Right atrium auricular region (tissue), 2 donors: Measurements from ENCODE around the gene PHGDH. TPM values are rescaled to one million over a fixed set of nuclear protein-coding genes. Genes with fewer than 3 reads are reported as not detected.
A peak's percentile ranks its signal among the peaks of the same experiment; 100 is the strongest.

Source experiments
- DNase-seq: peaks from one replicate; pipeline ENCODE4 v3.0.0-alpha.2; 2019; ENCODE audit warnings: low spot score
- H3K27ac ChIP-seq, 2 donors: fragments of 200-600 bp; sonication (generic); 1 replicate in 1 of 2; 2 replicates in 1 of 2; pipeline ENCODE4 v1.5.1; 2016 to 2019
- H3K27me3 ChIP-seq, 2 donors: fragments of 200-600 bp; sonication (generic); one replicate each; pipeline versions ENCODE4 v1.5.1 to v1.6.0; 2017 to 2019
- H3K36me3 ChIP-seq: fragments of 200-600 bp; sonication (generic); one replicate; pipeline ENCODE4 v1.5.1; 2016
- H3K4me1 ChIP-seq, 2 donors: fragments of 200-600 bp; sonication (generic); one replicate each; pipeline versions ENCODE4 v1.5.1 to v1.6.0; 2017 to 2019
- H3K4me3 ChIP-seq, 2 donors: fragments of 200-600 bp; sonication (generic); 1 replicate in 1 of 2; 2 replicates in 1 of 2; pipeline ENCODE4 v1.5.1; 2017 to 2019; ENCODE audit warnings: mild to moderate bottlenecking in 1 of 2, moderate library complexity in 1 of 2
- H3K9me3 ChIP-seq, 2 donors: fragments of 200-600 bp; sonication (generic); one replicate each; pipeline ENCODE4 v1.5.1; 2019
- total RNA-seq, 2 donors: library from RNA; depleted of rRNA; stranded (reverse); fragments of >200 nt; gene quantifications; one replicate each; pipeline ENCODE4 v1.1.0, GENCODE V29; 2016
- TF ChIP-seq, protein P1 (sequence below), 2 donors: fragments of 200-600 bp; sonication (generic); IDR thresholded peaks; one replicate each; pipeline ENCODE4 v1.5.1; 2019; ENCODE audit warnings: antibody characterized with exemption in 2 of 2

PHGDH gene
- total RNA-seq, 2 donors from 2014 or later = 23.5 to 29.4 TPM

DNA sequence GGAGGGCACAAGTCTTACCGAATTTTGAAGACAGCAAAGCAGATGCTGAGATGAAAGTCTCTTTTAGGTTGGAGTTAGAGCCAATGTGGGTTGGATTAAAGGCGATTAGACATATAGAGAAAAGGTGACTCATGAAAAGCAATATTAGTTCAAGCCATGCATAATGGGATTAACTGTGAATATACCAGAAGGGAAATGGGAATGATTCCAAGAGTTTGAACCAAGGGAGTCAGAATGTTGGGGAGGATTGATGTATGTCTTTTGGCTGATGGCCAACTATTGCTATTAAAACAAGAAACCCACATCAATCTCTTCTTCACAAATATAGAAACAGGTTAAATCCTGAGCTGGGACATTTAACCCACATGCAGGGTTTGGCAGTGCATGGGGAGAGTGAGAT, 55.8 kb downstream of the PHGDH start:
- no peaks in the 10 kb centered on the region for H3K27me3 ChIP-seq
- peaks cover 0 to 26% of the 10 kb centered on the region in 2 donors for H3K4me1 ChIP-seq
- H3K9me3 ChIP-seq = peaks cover 0 to 3% of the 10 kb centered on the region in 2 donors
- no peak overlapping the region for H3K4me3 ChIP-seq
- DNase-seq = no peak
- H3K36me3 ChIP-seq = no peaks in the 10 kb centered on the region
- TF ChIP-seq, protein P1, sequence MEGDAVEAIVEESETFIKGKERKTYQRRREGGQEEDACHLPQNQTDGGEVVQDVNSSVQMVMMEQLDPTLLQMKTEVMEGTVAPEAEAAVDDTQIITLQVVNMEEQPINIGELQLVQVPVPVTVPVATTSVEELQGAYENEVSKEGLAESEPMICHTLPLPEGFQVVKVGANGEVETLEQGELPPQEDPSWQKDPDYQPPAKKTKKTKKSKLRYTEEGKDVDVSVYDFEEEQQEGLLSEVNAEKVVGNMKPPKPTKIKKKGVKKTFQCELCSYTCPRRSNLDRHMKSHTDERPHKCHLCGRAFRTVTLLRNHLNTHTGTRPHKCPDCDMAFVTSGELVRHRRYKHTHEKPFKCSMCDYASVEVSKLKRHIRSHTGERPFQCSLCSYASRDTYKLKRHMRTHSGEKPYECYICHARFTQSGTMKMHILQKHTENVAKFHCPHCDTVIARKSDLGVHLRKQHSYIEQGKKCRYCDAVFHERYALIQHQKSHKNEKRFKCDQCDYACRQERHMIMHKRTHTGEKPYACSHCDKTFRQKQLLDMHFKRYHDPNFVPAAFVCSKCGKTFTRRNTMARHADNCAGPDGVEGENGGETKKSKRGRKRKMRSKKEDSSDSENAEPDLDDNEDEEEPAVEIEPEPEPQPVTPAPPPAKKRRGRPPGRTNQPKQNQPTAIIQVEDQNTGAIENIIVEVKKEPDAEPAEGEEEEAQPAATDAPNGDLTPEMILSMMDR (IDR thresholded peaks at IDR 0.05) = no peak
- H3K27ac ChIP-seq = peak overlapping the region in 1 of 2 donors; percentile 73

DNA sequence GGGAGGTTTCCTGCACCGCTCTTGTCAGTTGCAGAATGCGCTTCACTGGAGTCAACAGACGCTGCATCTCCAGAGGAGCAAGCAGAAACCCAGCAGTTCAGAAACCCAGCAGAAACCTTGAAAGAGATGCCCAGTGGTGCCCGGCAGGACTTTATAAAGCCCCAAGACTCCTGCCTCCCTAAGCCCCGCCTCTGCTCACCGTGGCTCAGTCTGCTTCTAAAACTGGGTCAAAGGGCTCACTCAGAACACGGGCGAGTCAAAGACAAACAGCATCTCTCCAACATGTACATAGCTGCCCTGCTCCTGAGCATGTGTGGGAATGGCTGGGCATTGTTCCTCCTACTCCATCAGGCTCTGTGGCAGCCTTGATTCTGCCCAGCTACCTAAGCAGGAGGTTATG, 57.0 kb downstream of the PHGDH start, which contains the start of gene HMGCS2:
TSS of gene HMGCS2 (minus strand) at position 128 of the 400 bp plus-strand sequence. CDS start at position 67, 61 bp downstream.
- H3K27me3 ChIP-seq = no peaks in the 10 kb centered on the region
- peak within 1 kb of the TSS in 1 of 2 donors; percentile 21 for H3K4me3 ChIP-seq
- peaks cover 0 to 39% of the 10 kb centered on the region in 2 donors for H3K4me1 ChIP-seq
- TF ChIP-seq, protein P1 (IDR thresholded peaks at IDR 0.05) = no peak
- peaks cover 0 to 3% of the 10 kb centered on the region in 2 donors for H3K9me3 ChIP-seq
- no peaks in the 10 kb centered on the region for H3K36me3 ChIP-seq
- no peak for DNase-seq
- H3K27ac ChIP-seq = peak within 1 kb of the TSS in 1 of 2 donors; percentile 38

DNA sequence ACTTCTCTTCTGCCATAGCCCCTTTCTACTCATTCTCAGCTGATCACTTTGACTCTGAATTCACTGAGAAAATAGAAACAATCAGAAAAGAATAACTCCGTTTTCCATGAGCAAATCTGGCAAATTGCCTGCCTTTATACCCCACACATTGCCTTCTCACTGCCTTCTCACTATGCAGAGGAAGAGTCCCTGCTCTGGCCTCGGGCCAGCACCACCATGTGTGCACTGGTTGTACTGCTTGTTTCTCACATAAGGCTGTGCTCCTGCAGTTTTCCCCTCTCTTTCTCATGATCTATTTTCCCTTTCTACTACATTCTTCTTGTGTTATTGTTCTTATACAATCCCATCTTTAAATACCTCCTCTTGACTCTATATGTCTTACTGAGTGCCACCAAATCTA, 59.3 kb downstream of the PHGDH start:
- DNase-seq = no peak
- no peaks in the 10 kb centered on the region for H3K36me3 ChIP-seq
- TF ChIP-seq, protein P1 (IDR thresholded peaks at IDR 0.05) = no peak
- H3K4me1 ChIP-seq = peaks cover 0 to 39% of the 10 kb centered on the region in 2 donors
- no peaks in the 10 kb centered on the region for H3K9me3 ChIP-seq
- no peak overlapping the region for H3K27ac ChIP-seq
- H3K4me3 ChIP-seq = no peak overlapping the region
- H3K27me3 ChIP-seq = no peaks in the 10 kb centered on the region

DNA sequence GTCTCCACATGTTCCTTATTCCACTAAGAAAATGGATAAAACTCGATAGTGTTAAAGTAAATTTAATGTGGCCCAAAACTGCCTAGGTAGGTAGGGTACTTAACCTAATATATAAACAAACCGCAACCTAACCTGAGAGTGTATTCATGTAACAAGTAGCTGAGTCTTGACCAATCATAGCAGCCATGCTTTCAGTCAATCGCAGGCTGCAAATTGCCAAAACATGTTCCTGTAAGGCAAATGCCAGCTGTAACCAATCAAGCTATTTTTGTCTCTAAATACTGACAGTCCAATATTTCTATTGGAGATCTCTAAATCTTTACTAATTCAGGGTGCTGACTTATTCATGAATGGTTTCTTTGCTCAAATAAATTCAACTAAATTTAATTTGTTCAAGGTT, 60.0 kb downstream of the PHGDH start:
- Histone ChIP-seq H3K27ac (no peak overlapping the region), H3K4me3 (no peak overlapping the region), H3K27me3 (no peaks in the 10 kb centered on the region), H3K4me1 (peaks cover 0 to 31% of the 10 kb centered on the region in 2 donors), H3K9me3 (no peaks in the 10 kb centered on the region), H3K36me3 (no peaks in the 10 kb centered on the region)
- no peak for DNase-seq
- TF ChIP-seq, protein P1 (IDR thresholded peaks at IDR 0.05) = no peak

DNA sequence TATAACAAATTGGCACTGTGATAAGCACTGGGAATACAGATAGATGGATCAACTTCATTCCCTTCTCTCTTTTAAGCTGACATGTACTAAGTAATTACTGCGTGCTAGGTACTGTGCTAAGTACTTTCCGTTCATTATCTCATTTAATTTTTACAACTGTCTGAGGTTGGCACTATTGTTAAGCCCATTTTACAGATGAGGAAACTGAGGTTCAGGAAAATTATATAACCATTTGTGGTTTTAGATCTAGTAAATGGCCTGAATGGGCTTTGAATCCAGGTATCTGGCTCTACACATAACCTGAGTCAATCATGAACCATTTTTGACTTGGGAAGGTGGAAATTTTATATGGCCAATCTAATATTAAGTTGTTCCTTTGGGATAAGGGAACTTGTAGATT, 60.6 kb downstream of the PHGDH start:
- TF ChIP-seq, protein P1 (IDR thresholded peaks at IDR 0.05) = no peak
- H3K27me3 ChIP-seq = no peaks in the 10 kb centered on the region
- H3K36me3 ChIP-seq = no peaks in the 10 kb centered on the region
- peak overlapping the region in 1 of 2 donors; percentile 78 for H3K27ac ChIP-seq
- no peak overlapping the region for H3K4me3 ChIP-seq
- H3K4me1 ChIP-seq = peaks cover 0 to 28% of the 10 kb centered on the region in 2 donors
- no peak for DNase-seq
- no peaks in the 10 kb centered on the region for H3K9me3 ChIP-seq

DNA sequence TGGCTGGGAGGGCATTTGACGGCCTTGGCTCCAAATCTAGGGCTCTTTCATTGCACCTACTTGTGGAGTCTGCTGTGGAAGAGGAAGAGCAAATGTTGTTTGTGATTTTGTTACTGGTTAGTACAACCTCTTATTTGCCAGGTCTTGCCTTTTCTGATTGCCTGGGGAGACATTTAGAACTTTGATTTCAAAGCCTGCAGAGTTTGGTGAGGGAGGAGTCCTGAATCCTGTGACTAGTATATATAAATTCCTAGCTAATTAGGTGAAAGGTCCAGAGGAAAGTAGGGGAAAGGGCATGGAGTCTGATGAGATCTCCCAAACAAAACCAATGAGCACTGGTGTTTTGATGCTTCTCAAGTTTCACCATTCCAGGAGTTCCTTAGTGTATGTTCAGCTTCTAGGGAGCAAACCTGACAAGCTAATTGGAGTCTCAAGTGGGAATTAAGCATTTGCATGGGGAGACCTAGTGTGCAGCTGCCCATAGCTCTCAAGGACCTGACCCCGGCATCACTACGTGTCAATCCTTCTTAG, 62.0 kb downstream of the PHGDH start:
- TF ChIP-seq, protein P1 (IDR thresholded peaks at IDR 0.05) = no peak
- Histone ChIP-seq H3K4me1 (peaks cover 0 to 21% of the 10 kb centered on the region in 2 donors), H3K27ac (peak overlapping the region in 1 of 2 donors; percentile 78), H3K27me3 (no peaks in the 10 kb centered on the region), H3K36me3 (no peaks in the 10 kb centered on the region), H3K4me3 (no peak overlapping the region), H3K9me3 (no peaks in the 10 kb centered on the region)
- DNase-seq = no peak
